DOHH2 (cell line): ENCODE measurements around the gene SLC27A2.

ENCODE experiments used
- H3F3A ChIP-seq: fragments of 200-600 bp; sonication (generic), shearing (Covaris generic); 2 replicates; pipeline ENCODE4 v1.6.0; 2016; ENCODE audit warnings: antibody characterized with exemption, mild to moderate bottlenecking; ENCODE audit not compliant: control insufficient read depth, insufficient read depth
- H3K27ac ChIP-seq: fragments of 200-600 bp; sonication (generic); 2 replicates; pipeline ENCODE4 v1.5.1; 2014; ENCODE audit warnings: low read depth, mild to moderate bottlenecking, low read length, moderate library complexity
- H3K27me3 ChIP-seq: fragments of 200-600 bp; sonication (generic); 2 replicates; pipeline ENCODE4 v1.6.1; 2014; ENCODE audit warnings: mild to moderate bottlenecking, low read length, mixed read lengths; ENCODE audit not compliant: control insufficient read depth
- H3K36me3 ChIP-seq: fragments of 200-600 bp; sonication (generic); 2 replicates; pipeline ENCODE4 v1.6.1; 2014; ENCODE audit warnings: mild to moderate bottlenecking, low read length, moderate library complexity, mixed read lengths; ENCODE audit not compliant: control insufficient read depth
- H3K4me1 ChIP-seq: fragments of 200-600 bp; sonication (generic); 2 replicates; pipeline ENCODE4 v1.6.1; 2014; ENCODE audit warnings: mild to moderate bottlenecking, low read length, mixed read lengths; ENCODE audit not compliant: control insufficient read depth
- H3K4me2 ChIP-seq: fragments of 200-600 bp; sonication (generic); 2 replicates; pipeline ENCODE4 v1.6.0; 2014; ENCODE audit warnings: mild to moderate bottlenecking, low read length, moderate library complexity
- H3K4me3 ChIP-seq: fragments of 200-600 bp; sonication (generic); 2 replicates; pipeline ENCODE4 v1.5.1; 2014; ENCODE audit warnings: mild to moderate bottlenecking, low read length, mixed read lengths
- H3K79me2 ChIP-seq: fragments of 200-600 bp; sonication (generic); 2 replicates; pipeline ENCODE4 v1.6.1; 2014; ENCODE audit warnings: mild to moderate bottlenecking, low read length, mixed read lengths; ENCODE audit not compliant: control insufficient read depth
- H3K9me2 ChIP-seq: fragments of 200-600 bp; sonication (generic); replicated peaks from 2 replicates; pipeline ENCODE4 v1.6.1; 2014; ENCODE audit warnings: mild to moderate bottlenecking, low read length, mixed read lengths; ENCODE audit not compliant: control insufficient read depth
- H3K9me3 ChIP-seq: fragments of 200-600 bp; sonication (generic); 2 replicates; pipeline ENCODE4 v1.6.1; 2014; ENCODE audit warnings: antibody characterized with exemption, low read length, mixed read lengths; ENCODE audit not compliant: control insufficient read depth, insufficient read depth
- H4K20me1 ChIP-seq: fragments of 200-600 bp; sonication (generic); 2 replicates; pipeline ENCODE4 v1.6.0; 2014; ENCODE audit warnings: low read depth, mild to moderate bottlenecking, antibody characterized with exemption, low read length, moderate library complexity; ENCODE audit not compliant: control insufficient read depth, insufficient read depth
- EZH2phosphoT487 ChIP-seq: fragments of 200-600 bp; sonication (generic); IDR thresholded peaks from 2 replicates; pipeline ENCODE4 v1.6.1; 2017; ENCODE audit warnings: borderline replicate concordance, mild to moderate bottlenecking, antibody characterized with exemption, low read length, moderate library complexity, mixed read lengths
- TF ChIP-seq, protein P1 (sequence below): fragments of 200-600 bp; sonication (generic); IDR thresholded peaks from one replicate; pipeline ENCODE4 v1.5.1; 2014; ENCODE audit warnings: antibody characterized with exemption, mild to moderate bottlenecking, low read depth, low read length; ENCODE audit not compliant: poor library complexity, severe bottlenecking

Gene SLC27A2

DNA sequence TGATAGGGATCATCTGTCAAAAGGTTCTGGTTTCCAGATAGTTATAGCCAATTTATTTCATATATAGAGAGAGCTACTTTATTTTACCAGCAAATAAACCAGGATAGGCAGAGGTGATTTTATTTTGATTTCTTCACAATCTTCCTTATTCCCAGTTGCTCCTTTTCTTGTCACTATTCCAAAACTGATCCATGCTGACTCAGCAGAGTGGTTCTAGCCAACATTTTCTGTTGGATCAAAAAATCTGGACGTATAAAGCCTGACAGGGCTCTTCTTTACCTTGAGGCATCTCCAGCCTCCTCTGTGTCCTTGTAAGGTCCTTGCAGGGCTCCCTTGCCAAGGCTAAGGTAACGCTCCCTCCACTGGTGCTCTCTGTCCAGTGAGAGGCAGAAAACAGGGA lies 67.7 kb downstream of the SLC27A2 start:
- Histone ChIP-seq H4K20me1 (no peaks in the 10 kb centered on the region), H3K79me2 (no peaks in the 10 kb centered on the region), H3K9me2 (no peaks in the 10 kb centered on the region), H3K9me3 (no peaks in the 10 kb centered on the region), H3F3A (no peaks in the 10 kb centered on the region), H3K4me1 (no peaks in the 10 kb centered on the region), H3K36me3 (no peaks in the 10 kb centered on the region), H3K4me3 (no peak overlapping the region), H3K4me2 (no peak overlapping the region), H3K27me3 (peaks cover 7% of the 10 kb centered on the region), H3K27ac (no peak overlapping the region)
- TF ChIP-seq, protein P1, sequence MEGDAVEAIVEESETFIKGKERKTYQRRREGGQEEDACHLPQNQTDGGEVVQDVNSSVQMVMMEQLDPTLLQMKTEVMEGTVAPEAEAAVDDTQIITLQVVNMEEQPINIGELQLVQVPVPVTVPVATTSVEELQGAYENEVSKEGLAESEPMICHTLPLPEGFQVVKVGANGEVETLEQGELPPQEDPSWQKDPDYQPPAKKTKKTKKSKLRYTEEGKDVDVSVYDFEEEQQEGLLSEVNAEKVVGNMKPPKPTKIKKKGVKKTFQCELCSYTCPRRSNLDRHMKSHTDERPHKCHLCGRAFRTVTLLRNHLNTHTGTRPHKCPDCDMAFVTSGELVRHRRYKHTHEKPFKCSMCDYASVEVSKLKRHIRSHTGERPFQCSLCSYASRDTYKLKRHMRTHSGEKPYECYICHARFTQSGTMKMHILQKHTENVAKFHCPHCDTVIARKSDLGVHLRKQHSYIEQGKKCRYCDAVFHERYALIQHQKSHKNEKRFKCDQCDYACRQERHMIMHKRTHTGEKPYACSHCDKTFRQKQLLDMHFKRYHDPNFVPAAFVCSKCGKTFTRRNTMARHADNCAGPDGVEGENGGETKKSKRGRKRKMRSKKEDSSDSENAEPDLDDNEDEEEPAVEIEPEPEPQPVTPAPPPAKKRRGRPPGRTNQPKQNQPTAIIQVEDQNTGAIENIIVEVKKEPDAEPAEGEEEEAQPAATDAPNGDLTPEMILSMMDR: no peak
- no peak for TF ChIP-seq EZH2phosphoT487

DNA sequence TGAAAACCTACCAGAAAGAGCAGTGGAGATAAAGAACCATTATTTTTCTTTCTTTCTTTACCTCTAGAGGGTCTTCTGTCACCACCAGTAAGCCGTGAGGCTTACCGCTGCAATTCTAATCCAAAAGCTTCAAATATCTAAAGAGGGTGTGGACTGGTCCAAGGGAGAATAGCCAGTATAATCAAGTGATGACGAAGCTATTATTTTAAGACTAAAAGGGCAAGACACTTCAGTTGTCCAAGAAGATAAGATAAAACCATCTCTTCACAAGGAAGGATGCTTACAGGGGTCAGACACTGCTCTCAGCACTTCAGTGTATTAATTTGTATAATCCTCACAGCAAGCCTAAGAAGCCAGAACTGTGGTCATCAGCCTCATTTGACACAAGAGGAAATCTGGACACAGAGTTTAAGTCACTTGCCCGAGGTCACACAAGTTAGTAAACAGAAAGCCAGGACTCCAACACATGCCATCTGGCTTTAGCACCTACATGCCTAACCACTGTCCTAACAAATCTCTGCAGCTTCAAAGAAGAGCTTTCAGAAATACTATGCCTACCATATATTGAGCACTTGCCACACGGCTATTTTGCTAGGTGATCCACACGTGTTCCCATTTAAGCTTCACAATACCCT lies 68.9 kb downstream of the SLC27A2 start:
- peaks cover 7% of the 10 kb centered on the region for H3K27me3 ChIP-seq
- H3K4me2 ChIP-seq: no peak overlapping the region
- no peak overlapping the region for H3K4me3 ChIP-seq
- H3F3A ChIP-seq: no peaks in the 10 kb centered on the region
- TF ChIP-seq, protein P1: no peak
- no peak for TF ChIP-seq EZH2phosphoT487
- H3K36me3 ChIP-seq: no peaks in the 10 kb centered on the region
- H3K27ac ChIP-seq: no peak overlapping the region
- H4K20me1 ChIP-seq: no peaks in the 10 kb centered on the region
- no peaks in the 10 kb centered on the region for H3K4me1 ChIP-seq
- no peaks in the 10 kb centered on the region for H3K9me2 ChIP-seq
- no peaks in the 10 kb centered on the region for H3K79me2 ChIP-seq
- H3K9me3 ChIP-seq: no peaks in the 10 kb centered on the region

- no peaks in the 10 kb centered on the region for H3K79me2 ChIP-seq
- no peak for TF ChIP-seq EZH2phosphoT487
- TF ChIP-seq, protein P1: no peak
- no peak overlapping the region for H3K4me3 ChIP-seq
- H3K27ac ChIP-seq: no peak overlapping the region
- H3K36me3 ChIP-seq: no peaks in the 10 kb centered on the region
- H3F3A ChIP-seq: no peaks in the 10 kb centered on the region
- no peaks in the 10 kb centered on the region for H3K9me2 ChIP-seq
- H3K9me3 ChIP-seq: no peaks in the 10 kb centered on the region
- H4K20me1 ChIP-seq: no peaks in the 10 kb centered on the region
- no peaks in the 10 kb centered on the region for H3K4me1 ChIP-seq
- no peak overlapping the region for H3K4me2 ChIP-seq
- H3K27me3 ChIP-seq: peaks cover 7% of the 10 kb centered on the region
Observed at GRCh38 chr15:50251638-50252182, 69.7 kb downstream of the SLC27A2 start.
